ENCODE measurements around the gene SNED1.

DNA sequence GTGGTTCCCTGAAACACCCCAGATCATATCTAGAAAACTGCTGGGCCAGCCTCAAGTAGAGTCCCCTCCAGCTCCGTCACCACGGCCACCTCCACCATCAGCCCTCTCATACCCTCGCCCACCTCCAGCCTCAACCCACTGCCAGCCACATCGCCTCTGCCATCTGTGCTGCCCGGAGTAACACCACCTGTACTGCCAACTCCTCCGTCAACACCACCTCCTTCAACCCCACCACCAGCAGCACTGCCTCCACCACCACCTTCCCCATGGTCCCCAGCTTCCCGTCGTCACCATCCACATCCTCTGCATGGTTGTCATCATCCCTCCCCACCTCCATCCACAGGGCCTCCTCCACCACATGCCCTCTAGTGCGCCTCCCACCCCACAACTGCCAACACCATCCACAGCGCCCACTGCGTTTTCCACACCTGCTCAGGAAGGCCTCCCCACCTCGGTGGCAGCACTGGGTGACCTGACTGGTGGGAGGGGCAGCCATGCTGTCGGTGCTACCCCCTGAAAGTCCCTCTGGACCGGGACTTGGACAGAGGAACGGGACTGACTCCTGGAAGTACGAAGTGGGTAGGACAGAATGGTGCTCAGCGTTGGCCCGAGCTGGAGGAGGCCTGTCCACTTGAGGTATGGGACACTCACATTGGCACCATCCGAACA lies 1.6 kb downstream of the SNED1 start:
- TF ChIP-seq, protein P1, sequence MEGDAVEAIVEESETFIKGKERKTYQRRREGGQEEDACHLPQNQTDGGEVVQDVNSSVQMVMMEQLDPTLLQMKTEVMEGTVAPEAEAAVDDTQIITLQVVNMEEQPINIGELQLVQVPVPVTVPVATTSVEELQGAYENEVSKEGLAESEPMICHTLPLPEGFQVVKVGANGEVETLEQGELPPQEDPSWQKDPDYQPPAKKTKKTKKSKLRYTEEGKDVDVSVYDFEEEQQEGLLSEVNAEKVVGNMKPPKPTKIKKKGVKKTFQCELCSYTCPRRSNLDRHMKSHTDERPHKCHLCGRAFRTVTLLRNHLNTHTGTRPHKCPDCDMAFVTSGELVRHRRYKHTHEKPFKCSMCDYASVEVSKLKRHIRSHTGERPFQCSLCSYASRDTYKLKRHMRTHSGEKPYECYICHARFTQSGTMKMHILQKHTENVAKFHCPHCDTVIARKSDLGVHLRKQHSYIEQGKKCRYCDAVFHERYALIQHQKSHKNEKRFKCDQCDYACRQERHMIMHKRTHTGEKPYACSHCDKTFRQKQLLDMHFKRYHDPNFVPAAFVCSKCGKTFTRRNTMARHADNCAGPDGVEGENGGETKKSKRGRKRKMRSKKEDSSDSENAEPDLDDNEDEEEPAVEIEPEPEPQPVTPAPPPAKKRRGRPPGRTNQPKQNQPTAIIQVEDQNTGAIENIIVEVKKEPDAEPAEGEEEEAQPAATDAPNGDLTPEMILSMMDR (conservative IDR thresholded peaks at IDR 0.05; ENCODE audit: low read depth in 2 of 2) = no peak
- TF ChIP-seq POLR2AphosphoS5 (IDR thresholded peaks at IDR 0.05; ENCODE audit: low read depth) = no peak

All from GM23338 (cell line).